ENCODE data around the gene ACKR4.

- TF ChIP-seq CTCF (IDR thresholded peaks at IDR 0.05) (no peak), ZFX (IDR thresholded peaks at IDR 0.05; ENCODE audit: borderline replicate concordance) (no peak)
These were observed 48.0 kb downstream of the ACKR4 start for GRCh38 chr3:132645058-132645457.

Measured in 22Rv1 (cell line).